NT2/D1 (cell line): ENCODE results near the gene PTPRO.

Source experiments
- YY1 ChIP-seq: IDR thresholded peaks from 2 replicates; pipeline ENCODE4 v1.6.1; 2011; ENCODE audit not compliant: insufficient read length, insufficient read depth
- ZNF274 ChIP-seq: IDR thresholded peaks from 2 replicates; pipeline ENCODE4 v1.6.1; 2011; ENCODE audit warnings: mild to moderate bottlenecking, low read depth, low read length

- TF ChIP-seq ZNF274 (no peak), YY1 (no peak)
Observed at GRCh38 chr12:15423629-15424028, 101.3 kb downstream of the PTPRO start.
